Measurements from ENCODE around the gene SAMD9L.

- TF ChIP-seq POLR2AphosphoS5 (IDR thresholded peaks at IDR 0.05; ENCODE audit: low read depth, low read length) (no peak), POLR2A (IDR thresholded peaks at IDR 0.05; ENCODE audit: low read depth, low read length) (no peak), TAF1 (IDR thresholded peaks at IDR 0.05; ENCODE audit: borderline replicate concordance, low read depth, low read length) (no peak)
These were observed 28.9 kb upstream of the SAMD9L start for GRCh38 chr7:93176992-93177580.

All from GM12892 (cell line).